NCI-H82 (cell line): Measurements from ENCODE around the gene FBRS.

ENCODE experiments used
- DNase-seq: peaks from one replicate; lab custom pipeline; 2025; lab: John Stamatoyannopoulos, UW

FBRS gene

GRCh38 chr16:30644334-30644830, 13.8 kb upstream of the FBRS start:
- DNase-seq = peak; percentile 11

- DNase-seq = peak; percentile 48
These were observed 12.5 kb upstream of the FBRS start for GRCh38 chr16:30645727-30646126.

- DNase-seq = no peak
These were observed 11.0 kb upstream of the FBRS start for GRCh38 chr16:30647274-30647571.

GRCh38 chr16:30649725-30650368, 8.4 kb upstream of the FBRS start:
- no peak for DNase-seq

- DNase-seq = peak; percentile 99
These were observed 7.7 kb upstream of the FBRS start, which contains the start of gene PRR14 for GRCh38 chr16:30650369-30651123. Gene PRR14, plus strand, starts transcription at chr16:30650960. Its CDS starts 686 bp downstream, at chr16:30651646.

- DNase-seq = peak; percentile 78
These were observed 6.9 kb upstream of the FBRS start for GRCh38 chr16:30651124-30652004.

- DNase-seq = no peak
These were observed 6.3 kb upstream of the FBRS start for GRCh38 chr16:30652005-30652296.

GRCh38 chr16:30652718-30653117, 5.5 kb upstream of the FBRS start:
- DNase-seq = no peak

GRCh38 chr16:30654856-30655255, 3.4 kb upstream of the FBRS start:
- no peak for DNase-seq

GRCh38 chr16:30655815-30656347, 2.4 kb upstream of the FBRS start:
- no peak for DNase-seq

GRCh38 chr16:30656388-30656787, 1.8 kb upstream of the FBRS start:
- no peak for DNase-seq

- DNase-seq = peak; percentile 31
These were observed 1.0 kb upstream of the FBRS start for GRCh38 chr16:30656974-30657865.

- peak; percentile 96 for DNase-seq
These were observed 688 bp downstream of the FBRS start for GRCh38 chr16:30658731-30659506.

GRCh38 chr16:30659507-30660423, 1.5 kb downstream of the FBRS start:
- peak; percentile 34 for DNase-seq

GRCh38 chr16:30660424-30661261, 2.4 kb downstream of the FBRS start:
- no peak for DNase-seq

GRCh38 chr16:30662449-30662848, 4.2 kb downstream of the FBRS start:
- DNase-seq = no peak

- no peak for DNase-seq
These were observed 4.8 kb downstream of the FBRS start for GRCh38 chr16:30663038-30663437.

- no peak for DNase-seq
These were observed 5.6 kb downstream of the FBRS start for GRCh38 chr16:30663820-30664219.
